D721Med (cell line): ENCODE data around the gene BRCA2.

ENCODE experiments used
- DNase-seq: peaks from one replicate; pipeline ENCODE4 v3.0.0; 2011; ENCODE audit warnings: low spot score; ENCODE audit not compliant: insufficient read length
- FAIRE-seq: peaks from 2 replicates; lab custom pipeline; 2011; peaks lifted over from hg19 to GRCh38; lab: Jason Lieb, UNC
- CTCF ChIP-seq: IDR thresholded peaks from 2 replicates; pipeline ENCODE4 v1.5.1; 2012; ENCODE audit warnings: mild to moderate bottlenecking, control low read depth; ENCODE audit not compliant: insufficient read depth; ENCODE audit errors: missing control alignments

Gene BRCA2

GRCh38 chr13:32428581-32429432 lies 113.5 kb downstream of the BRCA2 start:
- no peak for DNase-seq
- FAIRE-seq, result no peak
- no peak for TF ChIP-seq CTCF

- TF ChIP-seq CTCF, result no peak
These were observed 114.2 kb downstream of the BRCA2 start for GRCh38 chr13:32429433-32429909.

GRCh38 chr13:32430018-32430747 lies 114.9 kb downstream of the BRCA2 start:
- TF ChIP-seq CTCF, result no peak
- FAIRE-seq, result no peak
- DNase-seq, result no peak

More at GRCh38 chr13:32429433-32429909, 114.2 kb downstream of the BRCA2 start:
- DNase-seq (no peak), FAIRE-seq (no peak)

GRCh38 chr13:32431361-32431760 lies 116.1 kb downstream of the BRCA2 start:
- TF ChIP-seq CTCF, result no peak
- FAIRE-seq, result no peak

GRCh38 chr13:32432856-32433255 lies 117.5 kb downstream of the BRCA2 start:
- DNase-seq (no peak), FAIRE-seq (no peak)
- no peak for TF ChIP-seq CTCF

More at GRCh38 chr13:32431361-32431760, 116.1 kb downstream of the BRCA2 start:
- DNase-seq, result no peak

GRCh38 chr13:32438871-32439270 lies 123.6 kb downstream of the BRCA2 start:
- TF ChIP-seq CTCF, result no peak
- FAIRE-seq (no peak), DNase-seq (no peak)
